Common myeloid progenitor, CD34-positive (primary cell): ENCODE measurements around the gene TNC.

ENCODE experiments used
- CTCF ChIA-PET: fragments of 350-600 bp; sonication (Branson Sonifier 250); formaldehyde crosslinking; loops from one replicate; lab custom pipeline; 2021; ENCODE audit warnings: antibody characterized with exemption; lab: Charles Lee
- POLR2A ChIA-PET: fragments of 350-600 bp; sonication (Branson Sonifier 250); formaldehyde crosslinking; loops from one replicate; lab custom pipeline; 2021; ENCODE audit warnings: antibody characterized with exemption; lab: Charles Lee
- DNase-seq, 3 donors: peaks; one replicate each; pipeline versions ENCODE4 v3.0.0 to v3.0.0-alpha.2; 2013
- H3K27ac ChIP-seq, 2 experiments: 1 replicate in 1 of 2; 2 replicates in 1 of 2; pipeline ENCODE4 v1.7.0; 2013; ENCODE audit warnings: inconsistent platforms in 2 of 2, low read length in 2 of 2, mild to moderate bottlenecking in 2 of 2, low read depth in 1 of 2, moderate library complexity in 1 of 2; ENCODE audit not compliant: severe bottlenecking in 2 of 2, insufficient read depth in 1 of 2, poor library complexity in 1 of 2
- H3K27me3 ChIP-seq, 5 experiments: replicated peaks in 2 of 5; 1 replicate in 3 of 5; 2 replicates in 2 of 5; pipeline versions ENCODE4 v1.6.1 to v1.7.0; 2013; ENCODE audit warnings: low read length in 4 of 5, mild to moderate bottlenecking in 2 of 5, moderate library complexity in 2 of 5, inconsistent platforms in 1 of 5; ENCODE audit not compliant: insufficient read depth in 5 of 5, control insufficient read depth in 4 of 5
- H3K36me3 ChIP-seq, 4 experiments: 1 replicate in 2 of 4; 2 replicates in 2 of 4; pipeline versions ENCODE4 v1.6.1 to v1.7.0; 2013; ENCODE audit warnings: low read length in 3 of 4, control low read depth in 1 of 4, mild to moderate bottlenecking in 1 of 4; ENCODE audit not compliant: control insufficient read depth in 4 of 4, insufficient read depth in 4 of 4
- H3K4me1 ChIP-seq, 4 experiments: 1 replicate in 3 of 4; 2 replicates in 1 of 4; pipeline versions ENCODE4 v1.6.1 to v1.7.1; 2013; ENCODE audit warnings: low read length in 3 of 4, mild to moderate bottlenecking in 3 of 4, control low read depth in 1 of 4, inconsistent platforms in 1 of 4, moderate library complexity in 1 of 4; ENCODE audit not compliant: control insufficient read depth in 4 of 4, insufficient read depth in 4 of 4; ENCODE audit errors: control extremely low read depth in 1 of 4
- H3K4me3 ChIP-seq, 7 experiments: 1 replicate in 4 of 7; 2 replicates in 3 of 7; pipeline versions ENCODE4 v1.5.1 to v1.7.0; 2013; ENCODE audit warnings: mild to moderate bottlenecking in 7 of 7, low read length in 6 of 7, moderate library complexity in 6 of 7, inconsistent platforms in 2 of 7, low read depth in 2 of 7, control low read depth in 1 of 7; ENCODE audit not compliant: insufficient read depth in 4 of 7, control insufficient read depth in 1 of 7; ENCODE audit errors: extremely low read depth in 1 of 7
- H3K9me3 ChIP-seq, 5 experiments: 1 replicate in 4 of 5; 2 replicates in 1 of 5; pipeline versions ENCODE4 v1.6.1 to v1.7.1; 2013; ENCODE audit warnings: low read length in 4 of 5, mild to moderate bottlenecking in 2 of 5, inconsistent platforms in 1 of 5, low read depth in 1 of 5, moderate library complexity in 1 of 5; ENCODE audit not compliant: control insufficient read depth in 4 of 5, insufficient read depth in 2 of 5; ENCODE audit errors: control extremely low read depth in 1 of 5
- WGBS: methylation state at CpG from one replicate; pipeline ENCODE4 v1.1.5; 2013; ENCODE audit not compliant: insufficient coverage; 5-methylcytosine and 5-hydroxymethylcytosine counted together

The TNC gene

GRCh38 chr9:115039516-115040120 lies 78.3 kb downstream of the TNC start:
- H3K9me3 ChIP-seq = no peaks in the 10 kb centered on the region
- ChIA-PET POLR2A (no interaction called here), CTCF (no interaction called here)
- H3K4me1 ChIP-seq = peaks cover 0 to 9% (median 8%) of the 10 kb centered on the region in 4 experiments
- no peak overlapping the region for H3K27ac ChIP-seq
- H3K27me3 ChIP-seq = no peaks in the 10 kb centered on the region
- no peak overlapping the region for H3K4me3 ChIP-seq
- no peak for DNase-seq
- H3K36me3 ChIP-seq = no peaks in the 10 kb centered on the region
- 90% methylated on average over 3 of the region's 4 CpGs for WGBS

GRCh38 chr9:115038178-115038577 lies 79.8 kb downstream of the TNC start:
- no peak for DNase-seq
- Histone ChIP-seq H3K27me3 (no peaks in the 10 kb centered on the region), H3K9me3 (no peaks in the 10 kb centered on the region), H3K27ac (no peak overlapping the region), H3K4me3 (no peak overlapping the region), H3K36me3 (no peaks in the 10 kb centered on the region), H3K4me1 (peaks cover 0 to 5% (median 2%) of the 10 kb centered on the region in 4 experiments)
- CTCF ChIA-PET = no interaction called here
- POLR2A ChIA-PET = no interaction called here
- WGBS = 100% methylated on average over 2 of the region's 2 CpGs

- WGBS = 100% methylated on average over 2 of the region's 2 CpGs
- no peak overlapping the region for H3K27ac ChIP-seq
- DNase-seq = no peak
- POLR2A ChIA-PET = no interaction called here
- H3K27me3 ChIP-seq = no peaks in the 10 kb centered on the region
- no peak overlapping the region for H3K4me3 ChIP-seq
- CTCF ChIA-PET = no interaction called here
- H3K4me1 ChIP-seq = no peaks in the 10 kb centered on the region
- H3K9me3 ChIP-seq = no peaks in the 10 kb centered on the region
- no peaks in the 10 kb centered on the region for H3K36me3 ChIP-seq
These were observed 81.3 kb downstream of the TNC start for GRCh38 chr9:115036691-115037090.

GRCh38 chr9:115035841-115036612 lies 81.9 kb downstream of the TNC start:
- 93% methylated on average over 10 of the region's 17 CpGs for WGBS
- Histone ChIP-seq H3K9me3 (no peaks in the 10 kb centered on the region), H3K27ac (no peak overlapping the region), H3K27me3 (no peaks in the 10 kb centered on the region), H3K4me3 (no peak overlapping the region), H3K4me1 (no peaks in the 10 kb centered on the region), H3K36me3 (no peaks in the 10 kb centered on the region)
- peak in 2 of 3 donors; percentile 33 to 48 for DNase-seq
- POLR2A ChIA-PET = no interaction called here
- CTCF ChIA-PET = no interaction called here

- Histone ChIP-seq H3K4me3 (no peak overlapping the region), H3K9me3 (no peaks in the 10 kb centered on the region), H3K27me3 (no peaks in the 10 kb centered on the region), H3K4me1 (no peaks in the 10 kb centered on the region), H3K36me3 (no peaks in the 10 kb centered on the region), H3K27ac (no peak overlapping the region)
- no peak for DNase-seq
- WGBS = no CpG with 5 or more reads among the region's 1 CpG
- CTCF ChIA-PET = no interaction called here
- POLR2A ChIA-PET = no interaction called here
These were observed 83.2 kb downstream of the TNC start for GRCh38 chr9:115034801-115035200.

- ChIA-PET CTCF (no interaction called here), POLR2A (no interaction called here)
These were observed 84.2 kb downstream of the TNC start for GRCh38 chr9:115033800-115034199.

GRCh38 chr9:115032296-115032695 lies 85.7 kb downstream of the TNC start:
- Histone ChIP-seq H3K9me3 (no peaks in the 10 kb centered on the region), H3K27me3 (no peaks in the 10 kb centered on the region), H3K4me3 (no peak overlapping the region), H3K4me1 (no peaks in the 10 kb centered on the region), H3K27ac (no peak overlapping the region), H3K36me3 (no peaks in the 10 kb centered on the region)
- CTCF ChIA-PET = interaction anchor here (0.6 to 1.1 kb wide), 4 partner anchors 9 to 366 kb away, joined by 3 read pairs; no protein-coding TSS in a partner anchor
- WGBS = 100% methylated on average over 1 of the region's 1 CpG
- POLR2A ChIA-PET = no interaction called here
- no peak for DNase-seq

More at GRCh38 chr9:115033800-115034199, 84.2 kb downstream of the TNC start:
- H3K4me1 ChIP-seq = no peaks in the 10 kb centered on the region
- DNase-seq = no peak
- H3K9me3 ChIP-seq = no peaks in the 10 kb centered on the region
- H3K36me3 ChIP-seq = no peaks in the 10 kb centered on the region
- H3K27ac ChIP-seq = no peak overlapping the region
- no peaks in the 10 kb centered on the region for H3K27me3 ChIP-seq
- 100% methylated on average over 2 of the region's 2 CpGs for WGBS
- H3K4me3 ChIP-seq = no peak overlapping the region
